NK-92 (cell line): ENCODE measurements around the gene ZNF234.
A peak's percentile ranks its signal among the peaks of the same experiment; 100 is the strongest.
"Not testable (repeated sequence)": the region's sequence is repeated elsewhere in the genome, so short reads cannot be mapped to it uniquely, and the experiment has no call there.

Experiments used
- DNase-seq: peaks from one replicate; lab custom pipeline; 2025; ENCODE audit not compliant: unreplicated experiment; lab: John Stamatoyannopoulos, UW

The ZNF234 gene

DNA sequence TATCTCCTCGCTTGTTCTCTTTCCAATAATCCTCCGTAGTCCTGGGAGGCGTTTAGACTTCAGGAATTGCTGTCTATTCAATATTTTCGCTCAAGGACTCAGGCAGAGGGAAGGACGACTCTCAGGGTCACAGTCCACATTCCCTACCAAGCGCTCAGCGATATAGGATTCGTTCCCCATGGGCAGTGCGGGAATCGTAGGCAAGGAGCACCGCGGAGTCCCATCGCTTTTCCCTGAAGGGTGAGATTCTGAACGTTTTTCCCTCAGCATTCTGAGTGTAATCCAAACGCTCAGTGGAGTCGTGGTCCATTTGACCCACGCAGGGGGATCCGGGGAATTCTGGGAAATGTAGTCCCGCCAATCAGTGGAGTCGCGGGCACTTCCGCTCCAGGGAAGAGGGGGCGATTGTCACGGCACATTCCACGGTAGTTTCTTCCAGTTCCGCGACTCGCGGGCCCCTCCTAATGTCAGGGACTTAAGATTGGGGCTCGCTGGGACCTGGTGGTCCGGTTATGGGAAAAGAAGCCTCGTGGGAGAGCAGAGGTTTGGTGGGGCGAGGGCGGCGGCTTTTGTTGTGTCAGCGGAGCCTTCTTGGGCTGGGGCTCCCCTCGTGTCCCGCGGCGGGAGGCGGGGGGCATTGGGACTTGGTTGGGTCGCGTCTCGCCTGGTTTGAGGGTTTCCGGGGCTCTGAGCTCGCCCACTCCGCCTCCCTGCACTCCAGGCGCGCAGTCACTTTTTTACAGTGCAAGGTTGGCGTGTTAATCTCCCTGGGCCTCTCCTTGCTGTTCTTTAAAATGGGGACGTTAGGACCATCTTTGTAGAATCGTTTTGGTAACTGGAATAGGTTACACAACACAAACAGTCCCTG, at the start of gene ZNF234:
ZNF234 (plus strand) TSS at position 364 of the 868 bp plus-strand sequence. CDS start 3,079 bp downstream, outside the sequence.
- no peak for DNase-seq

GRCh38 chr19:44092108-44092507, 49.2 kb upstream of the ZNF234 start:
- DNase-seq = no peak

GRCh38 chr19:44093931-44094765, 47.2 kb upstream of the ZNF234 start, which contains the start of gene ZNF224:
Gene ZNF224, plus strand, starts transcription at chr19:44094361. Its CDS starts 3,513 bp downstream, at chr19:44097874.
- no peak for DNase-seq

DNA sequence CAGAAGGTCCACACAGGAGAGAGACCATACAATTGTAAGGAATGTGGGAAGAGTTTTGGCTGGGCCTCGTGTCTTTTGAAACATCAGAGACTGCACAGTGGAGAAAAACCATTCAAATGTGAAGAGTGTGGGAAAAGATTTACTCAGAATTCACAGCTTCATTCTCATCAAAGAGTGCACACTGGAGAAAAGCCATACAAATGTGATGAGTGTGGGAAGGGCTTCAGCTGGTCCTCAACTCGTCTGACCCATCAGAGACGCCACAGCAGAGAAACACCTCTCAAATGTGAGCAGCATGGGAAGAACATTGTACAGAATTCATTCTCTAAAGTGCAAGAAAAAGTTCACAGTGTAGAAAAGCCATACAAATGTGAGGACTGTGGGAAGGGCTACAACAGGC, 33.6 kb upstream of the ZNF234 start:
- no peak for DNase-seq

GRCh38 chr19:44109458-44109857, 31.9 kb upstream of the ZNF234 start:
- no peak for DNase-seq

DNA sequence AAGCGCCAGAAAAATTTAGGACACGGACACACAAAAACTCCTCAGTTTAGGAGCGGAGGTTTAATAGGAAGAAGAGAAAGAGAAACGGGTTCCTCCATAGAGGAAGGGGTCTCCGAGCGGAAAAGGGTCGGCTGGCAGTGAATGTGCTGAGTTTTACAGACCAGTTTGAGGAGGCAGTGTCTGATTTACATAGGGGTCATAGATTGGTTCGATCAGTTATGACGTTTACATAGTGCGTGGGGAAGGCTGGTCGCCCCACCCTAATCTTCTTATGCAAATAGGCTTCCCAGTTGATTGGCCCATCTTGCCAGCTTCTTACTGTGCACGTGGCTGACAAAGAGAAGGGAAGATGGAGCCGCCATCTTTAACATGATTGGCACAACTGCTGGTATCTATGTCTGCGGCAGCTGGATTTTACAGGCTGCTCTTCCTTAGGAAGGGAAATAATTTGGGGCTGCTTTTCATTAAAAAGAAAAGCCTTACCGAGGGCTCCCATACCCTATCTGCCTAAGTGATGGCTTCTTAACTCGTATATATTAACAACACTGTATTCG, 29.4 kb upstream of the ZNF234 start:
- no peak for DNase-seq

DNA sequence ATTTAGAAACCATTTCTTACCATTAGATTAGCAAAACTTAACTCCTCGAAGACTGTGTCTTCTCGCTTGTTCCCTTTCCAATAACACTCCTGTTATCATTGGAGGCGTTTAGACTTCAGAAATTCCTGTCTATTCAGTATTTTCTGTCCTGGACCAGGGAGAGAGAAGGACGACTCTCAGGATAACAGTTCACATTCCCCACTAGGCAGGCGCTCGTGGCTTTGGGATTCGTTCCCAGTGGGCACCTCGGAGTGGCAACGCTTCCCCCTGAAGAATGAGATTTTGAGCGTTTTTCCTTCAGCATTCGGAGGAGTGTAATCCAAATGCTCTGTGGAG, 28.6 kb upstream of the ZNF234 start:
- DNase-seq = no peak

DNA sequence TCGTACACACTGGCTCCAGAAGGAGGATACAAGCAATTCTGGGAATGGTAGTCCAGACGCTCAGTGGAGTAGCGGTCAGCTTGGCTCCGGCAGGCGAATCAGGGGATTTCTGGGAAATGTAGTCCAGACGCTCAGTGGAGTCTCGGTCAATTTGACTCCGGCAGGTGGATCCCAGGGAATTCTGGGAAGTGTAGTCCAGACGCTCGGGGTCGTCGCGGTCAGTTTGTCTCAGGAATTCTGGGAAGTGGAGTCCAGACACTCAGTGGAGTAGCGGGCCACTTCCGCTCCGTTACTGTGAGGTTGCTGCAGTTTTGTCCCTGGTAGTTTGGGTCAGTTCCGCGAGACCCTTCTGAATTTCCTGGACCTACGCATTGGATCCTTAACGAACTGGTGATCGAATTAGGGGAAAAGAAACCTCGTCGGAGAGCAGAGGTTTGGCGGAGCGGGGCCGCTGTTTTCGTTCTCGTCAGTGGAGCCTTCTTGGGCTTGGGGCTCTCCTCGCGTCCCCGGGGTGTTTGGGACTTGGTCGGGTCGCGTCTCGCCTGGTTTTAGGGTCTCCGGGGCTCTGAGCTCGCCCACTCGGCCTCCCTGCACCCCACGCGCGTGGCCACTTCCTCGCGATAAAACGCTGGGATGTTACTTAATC, 28.1 kb upstream of the ZNF234 start, which contains the start of gene ZNF225:
ZNF225 (plus strand) TSS at position 262 of the 646 bp plus-strand sequence. CDS start 2,429 bp downstream, outside the sequence.
- no peak for DNase-seq

DNA sequence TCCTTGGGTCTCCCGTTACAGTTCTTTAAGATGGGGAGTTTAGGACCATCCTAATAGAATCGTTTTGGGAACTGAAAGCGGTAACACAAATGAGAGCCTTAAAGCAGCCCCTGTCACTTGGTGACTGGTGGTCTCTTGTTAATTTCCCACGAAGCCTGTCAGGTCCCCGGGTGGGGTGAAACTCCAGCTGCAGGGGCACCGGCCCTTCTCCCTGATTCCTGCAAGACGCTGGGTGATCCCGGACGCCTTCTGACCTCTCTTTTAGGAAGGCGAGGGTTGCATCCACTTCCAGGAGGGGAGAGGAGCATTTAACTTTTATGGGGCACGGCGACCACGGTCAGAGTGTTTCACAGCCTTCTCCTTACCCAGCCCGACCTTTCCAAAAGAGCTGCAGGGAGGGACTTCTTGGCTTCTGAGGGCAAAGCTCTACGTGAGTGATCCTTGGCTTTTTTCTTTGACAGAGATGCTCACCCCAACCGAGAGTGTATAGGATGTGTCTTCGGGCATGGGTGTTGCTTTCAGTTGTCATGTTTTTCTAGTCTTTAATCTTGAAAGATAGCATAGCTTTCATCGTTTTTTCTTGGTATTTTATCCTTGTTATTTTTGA, 27.5 kb upstream of the ZNF234 start:
- no peak for DNase-seq

DNA sequence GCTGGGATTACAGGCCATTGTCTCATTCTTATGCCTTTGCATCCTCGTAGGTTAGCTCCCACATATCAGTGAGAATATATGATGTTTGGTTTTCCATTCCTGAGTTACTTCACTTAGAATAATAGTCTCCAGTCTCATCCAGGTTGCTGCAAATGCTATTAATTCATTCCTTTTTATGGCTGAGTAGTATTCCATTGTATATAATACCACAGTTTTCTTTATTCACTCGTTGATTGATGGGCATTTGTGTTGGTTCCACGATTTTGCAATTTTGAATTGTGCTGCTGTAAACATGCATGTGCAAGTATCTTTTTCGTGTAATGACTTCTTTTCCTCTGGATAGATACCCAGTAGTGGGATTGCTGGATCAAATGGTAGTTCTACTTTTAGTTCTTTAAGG, 20.2 kb upstream of the ZNF234 start:
- DNase-seq = not testable (repeated sequence)

GRCh38 chr19:44131955-44132354, 9.4 kb upstream of the ZNF234 start:
- DNase-seq = no peak

GRCh38 chr19:44142059-44142433, 692 bp downstream of the ZNF234 start:
- DNase-seq = no peak

- DNase-seq = no peak
Measured at GRCh38 chr19:44149776-44150175, 8.4 kb downstream of the ZNF234 start.

- no peak for DNase-seq
Measured at GRCh38 chr19:44151491-44151890, 10.1 kb downstream of the ZNF234 start.

- no peak for DNase-seq
Measured at GRCh38 chr19:44156475-44156874, 15.1 kb downstream of the ZNF234 start.

DNA sequence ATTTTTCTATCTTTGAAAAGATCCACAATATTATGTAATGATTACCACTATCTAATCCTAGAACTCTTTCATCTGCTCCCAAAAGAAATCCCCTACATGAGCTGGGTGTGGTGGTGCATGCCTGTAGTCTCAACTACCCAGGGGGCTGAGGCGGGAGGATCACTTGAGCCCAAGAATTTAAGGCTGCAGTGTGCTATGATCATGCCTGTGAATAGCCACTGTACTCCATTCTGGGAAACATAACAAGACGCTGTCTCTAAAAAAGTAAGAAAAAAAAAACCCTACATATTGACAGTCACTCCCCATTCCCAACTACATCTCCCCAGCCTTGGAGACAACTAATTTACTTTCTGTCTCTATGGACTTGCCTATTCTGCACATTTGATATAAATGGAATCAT, 22.4 kb downstream of the ZNF234 start:
- no peak for DNase-seq

DNA sequence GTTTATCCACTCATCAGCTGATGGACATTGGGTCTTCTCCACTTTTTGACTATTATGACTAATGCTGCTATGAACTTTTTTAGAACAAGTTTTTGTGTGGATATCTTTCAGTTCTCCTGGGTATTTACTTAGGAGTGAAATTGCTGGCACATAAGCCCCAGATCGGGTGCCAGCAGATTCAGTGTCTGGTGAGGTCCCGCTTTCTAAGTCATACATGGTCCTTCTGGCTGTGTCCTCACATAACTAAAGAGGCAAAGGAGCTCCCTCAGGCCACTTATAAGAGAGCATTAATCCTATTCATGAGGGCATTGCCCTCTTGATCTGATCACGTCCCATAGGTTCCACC, 22.9 kb downstream of the ZNF234 start:
- no peak for DNase-seq

- DNase-seq = peak; percentile 13
Measured at GRCh38 chr19:44164673-44165512, 23.5 kb downstream of the ZNF234 start, which contains the start of gene ZNF226. Gene ZNF226, plus strand, starts transcription at chr19:44165100. Its CDS starts 4,981 bp downstream, at chr19:44170081.

DNA sequence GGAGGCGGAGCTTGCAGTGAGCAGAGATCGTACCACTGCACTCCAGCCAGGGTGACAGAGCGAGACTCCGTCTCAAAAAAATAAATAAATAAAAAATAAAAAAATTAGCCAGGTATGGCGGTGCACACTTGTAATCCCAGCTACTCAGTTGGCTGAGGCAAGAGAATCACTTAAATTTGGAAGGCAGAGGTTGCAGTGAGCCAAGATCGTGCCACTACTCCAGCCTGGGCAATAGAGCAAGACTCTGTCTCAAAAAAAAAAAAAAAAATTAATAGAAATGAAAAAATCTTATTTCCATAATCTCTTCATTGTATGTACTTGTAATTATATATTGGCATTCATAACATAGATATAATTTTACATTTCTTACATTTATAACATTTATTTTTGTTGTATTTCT, 29.3 kb downstream of the ZNF234 start:
- DNase-seq = not testable (repeated sequence)

DNA sequence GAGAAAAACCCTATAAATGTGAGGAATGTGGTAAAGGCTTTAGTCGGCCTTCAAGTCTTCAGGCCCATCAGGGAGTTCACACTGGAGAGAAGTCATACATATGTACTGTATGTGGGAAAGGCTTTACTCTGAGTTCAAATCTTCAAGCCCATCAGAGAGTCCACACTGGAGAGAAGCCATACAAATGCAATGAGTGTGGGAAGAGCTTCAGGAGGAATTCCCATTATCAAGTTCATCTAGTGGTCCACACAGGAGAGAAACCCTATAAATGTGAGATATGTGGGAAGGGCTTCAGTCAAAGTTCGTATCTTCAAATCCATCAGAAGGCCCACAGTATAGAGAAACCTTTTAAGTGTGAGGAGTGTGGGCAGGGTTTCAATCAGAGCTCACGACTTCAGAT, 35.2 kb downstream of the ZNF234 start:
- no peak for DNase-seq
